ENCODE results near the gene NBPF1.
"Not testable (repeated sequence)": the region's sequence is repeated elsewhere in the genome, so short reads cannot be mapped to it uniquely, and the experiment has no call there.

NBPF1 gene

DNA sequence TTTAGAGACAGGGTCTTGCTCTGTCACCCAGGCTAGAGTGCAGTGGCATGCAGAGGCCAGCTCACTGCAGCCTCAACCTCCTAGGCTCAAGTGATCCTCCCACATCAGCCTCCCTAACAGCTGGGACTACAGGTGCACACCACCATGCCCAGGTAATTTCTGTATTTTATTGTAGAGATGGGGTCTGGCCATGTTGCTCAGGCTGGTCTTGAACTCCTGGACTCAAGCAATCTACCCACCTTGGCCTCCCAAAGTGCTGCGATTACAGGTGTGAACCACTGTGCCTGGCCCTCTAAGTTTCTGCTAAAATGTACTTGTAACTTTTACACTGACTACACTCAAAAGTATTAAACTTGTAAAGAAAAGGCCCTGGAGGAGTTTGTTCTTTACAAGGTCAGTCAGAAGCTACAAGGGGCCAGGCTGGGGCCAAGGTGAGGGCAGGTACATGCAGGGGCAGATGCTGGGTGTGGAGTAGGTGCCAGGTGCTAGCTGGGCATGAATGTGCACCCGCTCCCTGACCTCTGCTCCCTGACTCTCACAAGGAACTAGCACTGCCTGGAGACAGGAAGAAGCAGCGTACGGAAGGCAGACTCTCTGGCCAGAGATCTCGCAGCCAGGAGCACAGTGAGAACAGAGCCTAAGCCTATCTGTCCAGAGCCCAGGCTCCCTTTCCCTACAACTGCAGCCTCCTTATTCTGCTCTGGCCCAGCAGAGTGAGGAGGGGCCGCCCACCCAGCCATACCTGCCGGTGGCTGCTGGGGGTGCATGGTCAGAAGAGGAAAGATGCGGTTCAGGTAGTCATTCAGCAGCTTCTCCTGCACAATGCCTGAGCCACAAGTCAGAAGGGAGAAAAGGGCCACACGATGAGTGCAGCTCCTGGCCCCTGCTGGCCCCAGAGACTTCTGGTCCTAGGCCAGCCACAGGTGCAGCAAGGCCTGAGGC is 28.9 kb upstream of the NBPF1 start:
- not testable (repeated sequence) for DNase-seq (ENCODE audit: extremely low spot score, insufficient read length, low read depth); FAIRE-seq

- not testable (repeated sequence) for FAIRE-seq; DNase-seq (ENCODE audit: extremely low spot score, insufficient read length, low read depth)
Measured at GRCh38 chr1:16641159-16641975, 28.0 kb upstream of the NBPF1 start.

DNA sequence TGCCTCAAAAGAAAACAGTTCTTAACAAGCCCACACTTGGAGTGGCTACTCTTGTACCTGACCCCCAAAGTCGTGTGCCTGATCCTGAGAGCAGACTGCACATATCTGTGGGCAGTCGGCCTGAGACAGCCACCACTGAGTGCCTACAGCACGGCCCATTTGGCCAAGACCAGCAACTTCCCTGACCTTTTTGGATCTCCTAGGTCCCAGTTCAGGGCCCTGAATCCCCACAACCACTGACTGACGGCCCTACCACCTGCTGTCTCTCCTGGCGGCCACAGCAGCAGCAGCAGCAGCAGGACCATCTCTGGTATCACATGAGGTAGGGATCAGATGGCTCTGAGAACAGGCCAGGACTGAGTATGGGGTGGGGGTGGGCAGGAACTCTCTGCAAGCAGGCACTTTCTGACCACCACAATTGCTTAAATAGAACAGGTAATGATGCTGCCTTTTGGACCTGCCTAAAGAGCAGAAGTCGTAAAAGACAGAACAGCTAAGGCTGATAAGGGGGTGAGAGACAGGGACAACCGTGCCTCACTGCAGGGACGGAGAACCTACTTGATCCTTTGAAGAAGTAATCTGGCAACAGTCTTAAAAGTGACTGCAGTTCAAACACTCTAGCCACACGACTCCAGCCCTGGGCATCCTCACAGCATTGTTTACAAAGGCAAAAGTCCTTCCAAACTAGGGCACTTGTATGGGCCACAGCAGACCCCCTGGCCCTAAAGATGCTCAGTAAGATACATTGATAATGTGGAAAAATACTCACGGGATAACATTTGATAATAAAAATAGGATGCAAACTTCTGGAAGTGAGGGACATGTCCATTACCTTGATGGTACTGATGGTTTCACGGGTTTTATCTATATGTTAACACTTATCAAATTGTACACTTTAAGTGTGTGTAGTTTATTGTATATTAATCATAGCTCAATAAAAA is 26.0 kb upstream of the NBPF1 start:
- not testable (repeated sequence) for DNase-seq (ENCODE audit: extremely low spot score, insufficient read length, low read depth); FAIRE-seq

DNA sequence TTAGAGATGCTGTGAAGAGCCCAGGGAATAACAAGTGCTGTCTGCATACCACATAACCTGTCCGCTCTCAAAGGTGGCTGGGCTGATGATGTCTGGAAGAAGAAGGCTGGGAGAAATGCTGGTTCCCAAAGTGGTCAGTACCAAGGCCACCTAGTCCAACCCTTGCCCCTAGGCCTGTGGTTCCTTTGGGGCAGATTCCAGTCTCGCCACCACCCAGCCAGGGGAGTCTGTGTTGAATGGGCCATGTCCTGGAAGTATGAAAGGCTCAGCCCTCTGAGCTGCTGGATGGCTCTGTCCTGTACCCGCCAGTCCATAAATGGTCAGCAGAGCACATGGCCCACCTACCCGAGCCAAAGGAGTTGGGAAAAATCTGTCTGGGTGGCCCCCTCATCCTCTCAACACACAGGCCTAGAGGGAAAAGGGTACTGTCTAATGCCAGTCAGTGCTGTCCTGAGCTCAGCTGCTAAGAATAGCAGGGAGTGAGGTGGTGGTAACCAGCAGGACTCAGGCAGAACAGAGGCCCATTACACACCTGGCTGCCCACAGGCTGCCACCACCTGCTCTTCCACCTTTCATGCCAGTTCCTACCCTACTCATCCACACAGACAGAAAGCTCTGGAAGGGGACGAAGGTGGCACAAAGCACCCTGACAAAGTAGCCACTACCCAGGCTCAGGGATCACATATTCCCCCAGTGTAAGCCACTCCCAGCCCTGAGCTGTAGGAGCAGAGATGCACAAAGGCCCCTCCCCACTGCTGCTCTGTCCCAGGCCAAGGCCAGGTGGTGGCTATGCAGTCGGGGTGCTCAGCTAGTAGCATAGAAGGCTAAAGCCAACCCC is 24.8 kb upstream of the NBPF1 start:
- not testable (repeated sequence) for FAIRE-seq; DNase-seq (ENCODE audit: extremely low spot score, insufficient read length, low read depth)

- FAIRE-seq; DNase-seq (ENCODE audit: extremely low spot score, insufficient read length, low read depth): not testable (repeated sequence)
Measured at GRCh38 chr1:16636551-16637195, 23.3 kb upstream of the NBPF1 start.

DNA sequence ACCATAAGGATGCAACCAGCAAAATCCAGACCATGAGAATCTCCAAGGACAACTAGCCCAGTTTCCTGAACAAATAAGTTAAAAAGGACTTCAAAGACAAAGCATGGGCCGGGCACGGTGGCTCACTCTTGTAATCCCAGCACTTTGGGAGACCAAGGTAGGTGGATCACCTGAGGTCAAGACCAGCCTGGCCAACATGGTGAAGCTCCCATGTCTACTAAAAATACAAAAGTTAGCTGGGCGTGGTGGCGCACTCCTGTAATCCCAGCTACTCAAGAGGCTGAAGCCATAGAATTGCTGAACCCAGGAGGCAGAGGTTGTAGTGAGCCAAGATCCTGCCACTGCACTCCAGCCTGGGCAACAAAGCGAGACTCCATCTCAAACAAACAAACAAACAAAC is 22.6 kb upstream of the NBPF1 start:
- FAIRE-seq; DNase-seq (ENCODE audit: extremely low spot score, insufficient read length, low read depth): not testable (repeated sequence)

DNA sequence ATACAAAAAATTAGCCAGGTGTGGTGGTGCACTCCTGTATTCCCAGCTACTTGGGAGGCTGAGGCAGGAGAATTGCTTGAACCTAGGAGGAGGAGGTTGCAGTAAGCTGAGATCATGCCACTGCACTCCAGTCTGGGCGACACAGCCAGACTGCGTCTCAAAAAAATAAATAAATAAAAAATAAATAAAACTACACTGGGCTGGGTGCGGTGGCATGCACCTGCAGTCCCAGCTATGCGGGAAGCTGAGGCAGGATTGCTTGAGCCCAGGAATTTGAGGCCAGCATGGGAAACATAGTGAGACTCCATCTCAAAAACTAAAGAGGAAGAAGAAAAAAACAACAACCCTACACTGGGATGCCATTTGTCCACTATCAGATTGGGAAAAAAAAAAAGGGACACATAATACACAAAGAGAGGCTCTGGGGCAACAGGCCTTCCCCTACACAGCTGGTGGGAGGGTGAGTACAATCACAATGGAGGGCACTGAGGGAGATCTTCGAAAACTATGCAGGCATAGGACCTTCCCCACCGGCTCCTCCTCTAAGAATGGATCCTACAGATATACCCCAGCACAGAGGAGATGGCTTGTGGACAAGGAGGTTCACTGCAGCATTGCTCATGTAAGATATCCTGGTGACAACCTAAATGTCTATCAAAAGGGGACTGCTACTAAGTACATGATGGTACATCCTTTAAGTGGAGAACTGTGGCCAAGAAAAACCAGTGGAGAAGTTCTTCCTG is 20.3 kb upstream of the NBPF1 start:
- FAIRE-seq; DNase-seq (ENCODE audit: extremely low spot score, insufficient read length, low read depth): not testable (repeated sequence)

DNA sequence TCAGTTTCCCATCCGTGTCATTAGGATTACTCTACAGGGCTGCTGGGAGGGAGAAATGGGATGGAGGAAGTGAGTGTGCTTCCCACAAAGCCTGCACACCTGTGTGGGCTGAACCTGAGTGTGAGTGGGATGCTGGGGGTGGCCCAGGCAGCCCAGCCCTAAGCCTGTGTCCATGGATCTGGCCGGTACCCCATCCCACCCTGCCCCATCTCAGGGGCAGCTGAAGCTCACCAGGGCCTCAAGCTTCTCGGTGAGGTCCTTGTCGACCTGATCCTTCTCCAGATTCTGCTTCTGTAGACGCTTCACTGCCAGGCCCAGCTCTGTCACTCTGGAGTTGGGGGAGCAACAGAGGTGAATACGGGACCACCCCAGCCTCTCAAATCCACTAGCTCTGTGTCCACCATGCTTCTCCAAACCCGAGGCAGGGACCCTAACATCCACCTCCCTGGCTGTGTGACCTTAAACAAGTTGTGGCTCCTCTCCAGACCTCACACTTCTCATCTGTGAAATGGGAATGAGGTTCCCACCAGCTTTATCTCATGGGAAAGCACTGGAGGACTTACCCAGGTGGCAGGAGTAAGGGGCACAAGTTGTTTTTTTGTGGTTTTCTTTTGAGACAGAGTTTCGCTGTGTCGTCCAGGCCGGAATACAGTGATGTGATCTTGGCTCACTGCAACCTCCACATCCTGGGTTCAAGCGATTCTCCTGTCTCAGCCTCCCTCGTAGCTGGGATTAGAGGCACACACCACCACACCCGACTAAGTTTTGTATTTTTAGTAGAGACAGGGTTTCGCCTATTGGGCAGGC is 18.9 kb upstream of the NBPF1 start:
- not testable (repeated sequence) for FAIRE-seq; DNase-seq (ENCODE audit: extremely low spot score, insufficient read length, low read depth)

DNA sequence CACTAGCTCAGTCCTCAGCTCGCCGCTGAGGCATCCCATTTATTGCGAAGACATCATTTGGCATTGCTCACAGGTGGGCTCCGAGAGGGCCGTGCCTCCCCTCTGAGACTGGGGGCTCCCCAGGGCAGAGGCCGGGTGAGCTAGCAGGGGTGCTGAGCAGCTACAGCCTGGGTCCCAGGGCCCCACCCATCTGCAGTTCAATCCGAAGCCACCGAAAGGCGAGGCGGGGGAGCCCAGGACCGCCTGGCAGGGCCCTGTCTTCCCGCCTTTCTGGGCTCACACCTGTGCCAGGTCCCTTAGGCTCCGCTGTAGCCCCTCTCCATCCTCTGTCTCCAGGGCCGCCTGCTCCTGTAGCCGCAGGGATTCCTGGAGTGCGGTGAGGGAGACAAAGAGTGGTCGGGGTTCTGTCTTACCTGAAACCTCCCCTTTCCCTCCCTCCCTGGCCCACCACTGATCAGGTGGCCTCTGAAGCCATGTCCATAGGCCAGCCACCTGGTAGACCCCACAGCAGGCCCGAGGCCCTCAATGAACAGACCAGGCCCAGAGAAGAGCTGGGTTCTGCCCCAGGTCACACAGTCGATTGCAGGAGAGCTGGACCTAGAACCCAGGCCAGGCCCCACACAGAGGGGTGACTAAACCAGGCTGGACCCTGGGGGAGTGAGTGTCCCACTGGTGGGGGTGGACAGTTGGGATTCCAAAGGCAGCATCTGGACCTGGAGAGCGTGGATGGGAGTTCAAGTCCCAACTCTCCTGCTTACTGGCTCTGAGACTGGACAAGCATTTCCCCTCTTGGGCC is 18.1 kb upstream of the NBPF1 start:
- FAIRE-seq (no peak), DNase-seq (ENCODE audit: extremely low spot score, insufficient read length, low read depth) (no peak)

DNA sequence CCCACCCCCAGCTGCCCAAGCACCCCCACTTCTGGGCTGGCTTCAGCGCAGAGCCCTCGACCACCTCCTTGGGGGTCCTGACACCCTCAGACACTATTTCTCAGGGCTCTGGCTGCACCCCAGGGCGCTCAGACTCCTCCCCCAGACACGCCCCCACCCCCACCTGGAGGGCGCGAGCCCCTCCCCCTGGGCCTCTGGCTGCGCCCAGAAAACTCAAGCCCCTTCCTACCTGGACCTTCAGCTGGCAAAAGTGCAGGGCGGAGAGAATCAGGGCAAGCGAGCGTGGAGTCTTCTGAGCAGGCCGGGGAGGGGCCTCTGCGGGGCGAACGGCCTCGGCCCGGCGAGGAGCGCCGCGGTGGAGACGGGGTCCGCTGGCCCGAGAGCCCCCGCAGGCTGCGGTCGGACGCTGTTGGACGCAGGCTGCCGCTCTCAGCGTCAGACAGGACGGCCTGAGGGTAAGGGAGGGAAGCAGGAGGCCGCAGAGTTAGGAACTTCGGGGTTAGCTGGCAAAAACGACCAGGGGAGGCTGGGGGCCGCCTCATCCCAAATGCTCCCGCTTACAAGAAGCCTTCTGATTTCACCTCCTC is 17.4 kb upstream of the NBPF1 start:
- DNase-seq (ENCODE audit: extremely low spot score, insufficient read length, low read depth) (no peak), FAIRE-seq (no peak)

DNA sequence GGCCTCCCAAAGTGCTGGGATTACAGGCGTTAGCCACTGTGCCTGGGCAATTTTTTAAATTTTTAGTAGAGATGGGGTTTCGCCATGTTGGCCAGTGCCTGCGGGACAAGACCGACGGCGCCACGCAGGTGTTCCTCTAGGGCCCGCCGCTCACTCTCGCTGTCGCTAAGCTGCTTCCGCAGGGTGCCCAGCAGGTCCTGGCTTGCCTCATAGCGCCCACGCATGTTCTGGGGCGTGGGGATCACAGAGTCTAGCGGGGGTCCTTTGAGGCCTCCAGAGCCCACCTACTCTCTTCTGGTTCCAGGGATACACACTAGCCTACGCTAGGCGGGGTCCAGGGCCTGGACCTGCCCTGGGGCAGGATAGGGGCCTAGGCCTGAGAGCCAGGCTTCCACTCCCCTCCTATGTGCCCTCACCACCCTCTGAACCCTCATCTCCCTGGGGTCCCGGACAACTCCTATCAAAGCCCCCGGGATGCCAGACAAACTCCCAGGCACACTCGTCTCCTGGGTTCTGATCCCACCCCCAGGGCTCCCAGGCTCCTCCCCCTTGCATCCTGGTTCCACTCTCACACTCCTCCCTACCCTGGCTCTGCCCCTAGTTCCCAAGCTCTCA is 16.7 kb upstream of the NBPF1 start:
- not testable (repeated sequence) for FAIRE-seq; DNase-seq (ENCODE audit: extremely low spot score, insufficient read length, low read depth)

GRCh38 chr1:16628361-16629111 is 15.2 kb upstream of the NBPF1 start:
- FAIRE-seq, result no peak
- no peak for DNase-seq (ENCODE audit: extremely low spot score, insufficient read length, low read depth)

DNA sequence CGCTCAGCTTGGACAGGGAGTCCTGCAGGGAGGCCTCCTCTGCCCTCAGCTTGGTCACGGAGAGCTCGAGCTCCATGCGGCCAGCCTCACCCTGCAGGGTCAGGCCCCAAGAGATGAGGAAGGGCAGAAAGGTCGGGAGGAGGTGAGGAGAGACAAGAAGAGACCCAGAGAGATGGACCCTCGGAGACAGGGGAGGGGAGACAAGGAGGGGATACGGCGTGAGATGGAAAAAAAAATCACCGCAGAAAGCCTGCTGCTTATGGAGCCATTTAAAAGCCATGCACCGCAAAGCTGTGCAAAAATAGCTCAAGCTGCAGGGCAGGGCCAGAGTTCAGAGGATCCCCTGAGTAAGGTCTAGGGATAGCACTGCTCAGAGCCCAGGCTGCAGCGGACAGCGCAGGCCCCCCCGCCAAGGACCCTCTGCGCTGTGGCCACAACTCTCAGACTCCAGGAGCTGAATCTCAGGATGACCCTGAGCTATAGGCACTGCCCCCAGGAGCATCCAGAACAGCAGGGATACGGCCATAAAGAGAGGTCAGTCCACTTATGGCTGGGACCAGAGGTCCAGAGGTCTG is 13.1 kb upstream of the NBPF1 start:
- DNase-seq (ENCODE audit: extremely low spot score, insufficient read length, low read depth); FAIRE-seq: not testable (repeated sequence)

Data from GM18507 (cell line).